HG03378 (cell line): ENCODE measurements around the gene PRF1.
A peak's percentile ranks its signal among the peaks of the same experiment; 100 is the strongest.
"Not testable (repeated sequence)": the region's sequence is repeated elsewhere in the genome, so short reads cannot be mapped to it uniquely, and the experiment has no call there.

Experiments
- ATAC-seq: cut with Tn5 transposase; IDR thresholded peaks from one replicate; pipeline ENCODE4 v1.9.1; 2021; ENCODE audit warnings: mild to moderate bottlenecking, moderate library complexity; ENCODE audit not compliant: unreplicated experiment

Gene PRF1

GRCh38 chr10:70594161-70594560 is 8.4 kb downstream of the PRF1 start:
- no peak for ATAC-seq

GRCh38 chr10:70593513-70593890 is 9.0 kb downstream of the PRF1 start:
- ATAC-seq = no peak

- ATAC-seq = no peak
Observed at GRCh38 chr10:70592746-70593512, 9.6 kb downstream of the PRF1 start.

GRCh38 chr10:70592186-70592735 is 10.3 kb downstream of the PRF1 start:
- ATAC-seq = no peak

- ATAC-seq = no peak
Observed at GRCh38 chr10:70590655-70591416, 11.7 kb downstream of the PRF1 start.

GRCh38 chr10:70589762-70590654 is 12.5 kb downstream of the PRF1 start:
- ATAC-seq = no peak

GRCh38 chr10:70588859-70589570 is 13.5 kb downstream of the PRF1 start:
- ATAC-seq = no peak

- no peak for ATAC-seq
Observed at GRCh38 chr10:70588255-70588654, 14.3 kb downstream of the PRF1 start.

- peak; percentile 57 for ATAC-seq
Observed at GRCh38 chr10:70587045-70587658, 15.4 kb downstream of the PRF1 start.

- ATAC-seq = no peak
Observed at GRCh38 chr10:70586348-70586930, 16.1 kb downstream of the PRF1 start.

GRCh38 chr10:70585578-70586169 is 16.9 kb downstream of the PRF1 start:
- ATAC-seq = no peak

GRCh38 chr10:70584909-70585544 is 17.5 kb downstream of the PRF1 start:
- no peak for ATAC-seq

- ATAC-seq = no peak
Observed at GRCh38 chr10:70584366-70584765, 18.2 kb downstream of the PRF1 start.

- no peak for ATAC-seq
Observed at GRCh38 chr10:70583669-70584037, 18.9 kb downstream of the PRF1 start.

- no peak for ATAC-seq
Observed at GRCh38 chr10:70582793-70583668, 19.5 kb downstream of the PRF1 start.

GRCh38 chr10:70581176-70581575 is 21.4 kb downstream of the PRF1 start:
- ATAC-seq = not testable (repeated sequence)

- no peak for ATAC-seq
Observed at GRCh38 chr10:70579234-70580002, 23.1 kb downstream of the PRF1 start.
